K562 (cell line): ENCODE data around the gene DTX4. TPM values are rescaled to one million over a fixed set of nuclear protein-coding genes. Genes with fewer than 3 reads are reported as not detected.

Experiments used
- ATAC-seq: fragments of 200-7000 bp; cut with Tn5 transposase; 3 replicates; pipeline ENCODE4 v1.9.1; 2020; ENCODE audit warnings: moderate library complexity
- BruUV-seq: library from RNA; stranded (reverse); fragments of 400-500 nt; replicated peaks from 2 replicates; lab custom pipeline; 2021; lab: Mats Ljungman, UMichigan
- CTCF ChIA-PET: fragments of 300-600 bp; formaldehyde crosslinking; extraction: SDS; loops from one replicate; lab custom pipeline; 2021; ENCODE audit warnings: low intra/inter-chr PET ratio; lab: Yijun Ruan, JAX
- POLR2A ChIA-PET: fragments of 300-600, 350-650 bp; sonication (Branson Sonifier 250); formaldehyde crosslinking; extraction: SDS; loops from one replicate; lab custom pipeline; 2021; ENCODE audit warnings: antibody characterized with exemption, inconsistent platforms; lab: Yijun Ruan, JAX
- DNase-seq, 4 experiments: peaks; one replicate each; pipeline versions ENCODE4 v3.0.0 to v3.0.0-alpha.2; 2011 to 2018; ENCODE audit warnings: low spot score in 3 of 4, mixed read lengths in 3 of 4; ENCODE audit errors: extremely low read depth in 1 of 4
- FAIRE-seq: peaks from 2 replicates; lab custom pipeline; 2011; peaks lifted over from hg19 to GRCh38; lab: Jason Lieb, UNC
- H2AFZ ChIP-seq: 2 replicates; pipeline ENCODE4 v1.6.0; 2011; ENCODE audit warnings: low read depth, low read length, control low read depth, inconsistent platforms
- H3K27ac ChIP-seq: fragments of 200-600 bp; 3 replicates; pipeline ENCODE4 v1.8.0; 2011; ENCODE audit warnings: low read depth, mild to moderate bottlenecking, control low read depth, inconsistent platforms, low read length, moderate library complexity, mixed read lengths; ENCODE audit errors: extremely low read depth
- H3K27me3 ChIP-seq, 2 experiments: fragments of 300-600 bp in 1 of 2; 2 replicates in 1 of 2; 3 replicates in 1 of 2; pipeline versions ENCODE4 v1.6.0 to v1.8.0; 2011; ENCODE audit warnings: inconsistent platforms in 2 of 2, low read length in 2 of 2, mild to moderate bottlenecking in 1 of 2, mixed read lengths in 1 of 2, moderate library complexity in 1 of 2; ENCODE audit not compliant: control insufficient read depth in 2 of 2, insufficient read depth in 2 of 2
- H3K36me3 ChIP-seq: fragments of 300-600 bp; 3 replicates; pipeline ENCODE4 v1.8.0; 2011; ENCODE audit warnings: mild to moderate bottlenecking, low read length, inconsistent platforms; ENCODE audit not compliant: control insufficient read depth, insufficient read depth
- H3K4me1 ChIP-seq, 2 experiments: fragments of 200-600 bp in 1 of 2; replicated peaks in 1 of 2; 2 replicates in 1 of 2; 3 replicates in 1 of 2; pipeline versions ENCODE4 v1.5.1 to v1.8.0; 2011; ENCODE audit warnings: inconsistent platforms in 2 of 2, low read length in 2 of 2, mild to moderate bottlenecking in 1 of 2, mixed read lengths in 1 of 2, moderate library complexity in 1 of 2; ENCODE audit not compliant: control insufficient read depth in 2 of 2, insufficient read depth in 2 of 2
- H3K4me2 ChIP-seq: 2 replicates; pipeline ENCODE4 v1.6.1; 2011; ENCODE audit warnings: low read length, control low read depth, inconsistent platforms, mixed read lengths; ENCODE audit not compliant: insufficient read depth
- H3K4me3 ChIP-seq: fragments of 200-600 bp; sonication (generic), shearing (Covaris generic); 2 replicates; pipeline ENCODE4 v1.5.1; 2016; ENCODE audit warnings: control low read depth, inconsistent platforms
- H3K79me2 ChIP-seq: fragments of 200-600 bp; 3 replicates; pipeline ENCODE4 v1.8.0; 2011; ENCODE audit warnings: low read length, inconsistent platforms; ENCODE audit not compliant: control insufficient read depth, insufficient read depth
- H3K9ac ChIP-seq, 2 experiments: 2 replicates each; pipeline versions ENCODE4 v1.6.0 to v1.6.1; 2011; ENCODE audit warnings: low read depth in 2 of 2, low read length in 2 of 2, control low read depth in 1 of 2, inconsistent platforms in 1 of 2, mild to moderate bottlenecking in 1 of 2, mixed read lengths in 1 of 2; ENCODE audit not compliant: insufficient read depth in 1 of 2
- H3K9me1 ChIP-seq: one replicate; pipeline ENCODE4 v1.6.0; 2011; ENCODE audit warnings: inconsistent platforms, mild to moderate bottlenecking, low read length, moderate library complexity; ENCODE audit not compliant: control insufficient read depth, insufficient read depth
- H3K9me3 ChIP-seq: replicated peaks from 2 replicates; pipeline ENCODE4 v1.5.1; 2011; ENCODE audit warnings: low read depth, low read length, inconsistent platforms; ENCODE audit not compliant: control insufficient read depth, insufficient read depth
- H4K20me1 ChIP-seq: replicated peaks from 2 replicates; pipeline ENCODE4 v1.6.1; 2011; ENCODE audit warnings: low read length, inconsistent platforms, mixed read lengths; ENCODE audit not compliant: control insufficient read depth, insufficient read depth
- ETV5 ChIP-seq: sonication (generic); formaldehyde crosslinking; IDR thresholded peaks from 2 replicates; pipeline ENCODE4 v1.4.0; 2020; ENCODE audit warnings: low read depth, mild to moderate bottlenecking, missing genetic modification reagents
- HDAC3 ChIP-seq: fragments of 450-650 bp; IDR thresholded peaks from 2 replicates; pipeline ENCODE4 v1.6.1; 2018; ENCODE audit warnings: borderline replicate concordance, mild to moderate bottlenecking, moderate library complexity; ENCODE audit not compliant: partially characterized antibody
- MAFK ChIP-seq: IDR thresholded peaks from 2 replicates; pipeline ENCODE4 v1.6.1; 2011; ENCODE audit warnings: low read length, improper control_type of control experiment
- MYC ChIP-seq, 2 experiments: fragments of 250-450 bp in 1 of 2; sonication (Bioruptor Pico) in 1 of 2; IDR thresholded peaks; 2 replicates each; pipeline versions ENCODE4 v1.5.1 to v1.6.1; 2012 to 2021; ENCODE audit warnings: low read depth in 2 of 2, borderline replicate concordance in 1 of 2, improper control_type of control experiment in 1 of 2, low read length in 1 of 2, mild to moderate bottlenecking in 1 of 2, moderate library complexity in 1 of 2
- SETDB1 ChIP-seq: IDR thresholded peaks from one replicate; pipeline ENCODE4 v1.6.1; 2012; ENCODE audit warnings: low read length, control low read depth, inconsistent platforms
- SP2 ChIP-seq: IDR thresholded peaks from 2 replicates; pipeline ENCODE4 v1.6.1; 2011; ENCODE audit warnings: mild to moderate bottlenecking, low read depth, low read length, moderate library complexity; ENCODE audit not compliant: poor library complexity, severe bottlenecking; ENCODE audit errors: extremely low read depth
- TAF1 ChIP-seq: IDR thresholded peaks from 2 replicates; pipeline ENCODE4 v1.6.1; 2011; ENCODE audit warnings: mild to moderate bottlenecking, low read length, moderate library complexity; ENCODE audit not compliant: insufficient read depth, control insufficient read depth, severe bottlenecking; ENCODE audit errors: extremely low read depth
- WGBS: fragments of 100-300 bp; shearing (Covaris generic); methylation state at CpG from one replicate; pipeline ENCODE4 v1.1.6; 2016; ENCODE audit warnings: low coverage, mixed read lengths; ENCODE audit not compliant: insufficient coverage; ENCODE audit errors: missing lambda C conversion rate; 5-methylcytosine and 5-hydroxymethylcytosine counted together
- in situ Hi-C: fragments of 300-500 bp; cut with MboI; formaldehyde crosslinking; loops from 4 replicates; pipeline ENCODE4 v1.15.0; 2018; ENCODE audit warnings: inconsistent platforms, mixed read lengths
- intact Hi-C: fragments of 100-400 bp; cut with micrococcal nuclease; formaldehyde crosslinking; loops from 2 replicates; pipeline ENCODE4 v1.14.2; 2022
- polyA plus RNA-seq, 8 experiments: library from polyadenylated mRNA; depleted of rRNA in 4 of 8; stranded (reverse) in 5 of 8; unstranded in 3 of 8; fragments of >200 nt; fragmentation: Nextera tagmentation in 2 of 8; fragmentation: Illumina TruSeq in 1 of 8; extraction: Ambion mirVana in 2 of 8; extraction: Trizol in 1 of 8; gene quantifications; 2 replicates each; pipeline versions ENCODE4 v1.2.1 to v1.2.3, GENCODE V29; 2011 to 2014; ENCODE audit warnings: inconsistent platforms in 1 of 8, missing spikeins in 1 of 8
- total RNA-seq, 7 experiments: library from RNA; depleted of rRNA in 6 of 7; stranded (reverse); fragments of >200 nt in 6 of 7; fragmentation: Illumina TruSeq in 2 of 7; extraction: Trizol in 2 of 7; gene quantifications; 2 replicates each; pipeline versions ENCODE4 v1.2.1 to v1.2.3, GENCODE V29; 2011 to 2021; ENCODE audit warnings: low replicate concordance in 1 of 7
- TF ChIP-seq, protein P1 (sequence below): fragments of 200-600 bp; sonication (generic); IDR thresholded peaks from one replicate; pipeline ENCODE4 v1.6.1; 2012; ENCODE audit warnings: mild to moderate bottlenecking, low read depth, low read length, inconsistent platforms
- TF ChIP-seq, protein P2 (sequence below): fragments of 250-450 bp; sonication (Bioruptor Pico); IDR thresholded peaks from 2 replicates; pipeline ENCODE4 v1.8.0; 2022; ENCODE audit warnings: moderate library complexity, mild to moderate bottlenecking, inconsistent platforms

DTX4 gene
- total and polyA plus RNA-seq, 9 of the 15 experiments (the other 6 are each of a cell fraction or from before 2014, with no cell fraction given), result 0.03 to 0.47 (median 0.04) TPM; not detected in 4

DNA sequence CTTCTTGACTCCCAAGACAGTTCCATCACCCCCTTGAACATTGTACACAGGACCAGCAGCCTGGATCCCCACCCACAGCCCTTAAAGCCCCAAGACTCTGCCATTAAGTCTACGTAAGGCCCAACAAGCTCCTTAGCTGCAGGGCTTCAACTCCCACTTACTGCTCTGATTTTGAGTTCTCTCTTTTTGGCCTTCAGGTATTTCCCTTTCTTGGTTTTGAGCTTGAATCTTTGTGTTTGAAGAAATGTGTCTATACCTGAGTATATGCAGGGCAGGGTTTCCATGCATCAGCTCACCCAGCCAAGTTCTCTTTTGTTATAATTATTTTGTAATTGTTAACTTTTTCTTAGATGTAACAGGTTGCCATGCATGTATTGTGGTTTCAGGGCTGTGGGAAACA is 51.2 kb downstream of the DTX4 start:
- no peak for ATAC-seq
- Histone ChIP-seq H3K4me2 (no peak overlapping the region), H3K4me3 (no peak overlapping the region), H3K27me3 (no peaks in the 10 kb centered on the region), H3K9me1 (no peaks in the 10 kb centered on the region), H2AFZ (no peak overlapping the region), H3K36me3 (no peaks in the 10 kb centered on the region), H4K20me1 (no peaks in the 10 kb centered on the region), H3K4me1 (no peaks in the 10 kb centered on the region), H3K9me3 (no peaks in the 10 kb centered on the region), H3K9ac (no peak overlapping the region), H3K79me2 (no peaks in the 10 kb centered on the region), H3K27ac (no peak overlapping the region)
- FAIRE-seq, result no peak
- no peak for DNase-seq
- CTCF ChIA-PET, result no interaction called here
- POLR2A ChIA-PET, result interaction anchor here (0.7 to 1.8 kb wide), 2 partner anchors 17 to 21 kb away, joined by 3 read pairs; no protein-coding TSS in a partner anchor
- no TSS peak for BruUV-seq
- 44% methylated on average over 1 of the region's 1 CpG for WGBS
- in situ Hi-C loops, result no loop called here
- intact Hi-C loops, result no loop called here
- TF ChIP-seq TAF1 (no peak), SETDB1 (no peak), ETV5 (CRISPR knock-in tag) (no peak), MAFK (no peak), HDAC3 (no peak), SP2 (no peak), MYC (IDR thresholded peaks at IDR 0.05; ENCODE audit: low read depth, low read length) (no peak), MYC (CRISPR knock-in tag; IDR thresholded peaks at IDR 0.05; ENCODE audit: borderline replicate concordance, low read depth) (no peak)
- TF ChIP-seq, protein P1, sequence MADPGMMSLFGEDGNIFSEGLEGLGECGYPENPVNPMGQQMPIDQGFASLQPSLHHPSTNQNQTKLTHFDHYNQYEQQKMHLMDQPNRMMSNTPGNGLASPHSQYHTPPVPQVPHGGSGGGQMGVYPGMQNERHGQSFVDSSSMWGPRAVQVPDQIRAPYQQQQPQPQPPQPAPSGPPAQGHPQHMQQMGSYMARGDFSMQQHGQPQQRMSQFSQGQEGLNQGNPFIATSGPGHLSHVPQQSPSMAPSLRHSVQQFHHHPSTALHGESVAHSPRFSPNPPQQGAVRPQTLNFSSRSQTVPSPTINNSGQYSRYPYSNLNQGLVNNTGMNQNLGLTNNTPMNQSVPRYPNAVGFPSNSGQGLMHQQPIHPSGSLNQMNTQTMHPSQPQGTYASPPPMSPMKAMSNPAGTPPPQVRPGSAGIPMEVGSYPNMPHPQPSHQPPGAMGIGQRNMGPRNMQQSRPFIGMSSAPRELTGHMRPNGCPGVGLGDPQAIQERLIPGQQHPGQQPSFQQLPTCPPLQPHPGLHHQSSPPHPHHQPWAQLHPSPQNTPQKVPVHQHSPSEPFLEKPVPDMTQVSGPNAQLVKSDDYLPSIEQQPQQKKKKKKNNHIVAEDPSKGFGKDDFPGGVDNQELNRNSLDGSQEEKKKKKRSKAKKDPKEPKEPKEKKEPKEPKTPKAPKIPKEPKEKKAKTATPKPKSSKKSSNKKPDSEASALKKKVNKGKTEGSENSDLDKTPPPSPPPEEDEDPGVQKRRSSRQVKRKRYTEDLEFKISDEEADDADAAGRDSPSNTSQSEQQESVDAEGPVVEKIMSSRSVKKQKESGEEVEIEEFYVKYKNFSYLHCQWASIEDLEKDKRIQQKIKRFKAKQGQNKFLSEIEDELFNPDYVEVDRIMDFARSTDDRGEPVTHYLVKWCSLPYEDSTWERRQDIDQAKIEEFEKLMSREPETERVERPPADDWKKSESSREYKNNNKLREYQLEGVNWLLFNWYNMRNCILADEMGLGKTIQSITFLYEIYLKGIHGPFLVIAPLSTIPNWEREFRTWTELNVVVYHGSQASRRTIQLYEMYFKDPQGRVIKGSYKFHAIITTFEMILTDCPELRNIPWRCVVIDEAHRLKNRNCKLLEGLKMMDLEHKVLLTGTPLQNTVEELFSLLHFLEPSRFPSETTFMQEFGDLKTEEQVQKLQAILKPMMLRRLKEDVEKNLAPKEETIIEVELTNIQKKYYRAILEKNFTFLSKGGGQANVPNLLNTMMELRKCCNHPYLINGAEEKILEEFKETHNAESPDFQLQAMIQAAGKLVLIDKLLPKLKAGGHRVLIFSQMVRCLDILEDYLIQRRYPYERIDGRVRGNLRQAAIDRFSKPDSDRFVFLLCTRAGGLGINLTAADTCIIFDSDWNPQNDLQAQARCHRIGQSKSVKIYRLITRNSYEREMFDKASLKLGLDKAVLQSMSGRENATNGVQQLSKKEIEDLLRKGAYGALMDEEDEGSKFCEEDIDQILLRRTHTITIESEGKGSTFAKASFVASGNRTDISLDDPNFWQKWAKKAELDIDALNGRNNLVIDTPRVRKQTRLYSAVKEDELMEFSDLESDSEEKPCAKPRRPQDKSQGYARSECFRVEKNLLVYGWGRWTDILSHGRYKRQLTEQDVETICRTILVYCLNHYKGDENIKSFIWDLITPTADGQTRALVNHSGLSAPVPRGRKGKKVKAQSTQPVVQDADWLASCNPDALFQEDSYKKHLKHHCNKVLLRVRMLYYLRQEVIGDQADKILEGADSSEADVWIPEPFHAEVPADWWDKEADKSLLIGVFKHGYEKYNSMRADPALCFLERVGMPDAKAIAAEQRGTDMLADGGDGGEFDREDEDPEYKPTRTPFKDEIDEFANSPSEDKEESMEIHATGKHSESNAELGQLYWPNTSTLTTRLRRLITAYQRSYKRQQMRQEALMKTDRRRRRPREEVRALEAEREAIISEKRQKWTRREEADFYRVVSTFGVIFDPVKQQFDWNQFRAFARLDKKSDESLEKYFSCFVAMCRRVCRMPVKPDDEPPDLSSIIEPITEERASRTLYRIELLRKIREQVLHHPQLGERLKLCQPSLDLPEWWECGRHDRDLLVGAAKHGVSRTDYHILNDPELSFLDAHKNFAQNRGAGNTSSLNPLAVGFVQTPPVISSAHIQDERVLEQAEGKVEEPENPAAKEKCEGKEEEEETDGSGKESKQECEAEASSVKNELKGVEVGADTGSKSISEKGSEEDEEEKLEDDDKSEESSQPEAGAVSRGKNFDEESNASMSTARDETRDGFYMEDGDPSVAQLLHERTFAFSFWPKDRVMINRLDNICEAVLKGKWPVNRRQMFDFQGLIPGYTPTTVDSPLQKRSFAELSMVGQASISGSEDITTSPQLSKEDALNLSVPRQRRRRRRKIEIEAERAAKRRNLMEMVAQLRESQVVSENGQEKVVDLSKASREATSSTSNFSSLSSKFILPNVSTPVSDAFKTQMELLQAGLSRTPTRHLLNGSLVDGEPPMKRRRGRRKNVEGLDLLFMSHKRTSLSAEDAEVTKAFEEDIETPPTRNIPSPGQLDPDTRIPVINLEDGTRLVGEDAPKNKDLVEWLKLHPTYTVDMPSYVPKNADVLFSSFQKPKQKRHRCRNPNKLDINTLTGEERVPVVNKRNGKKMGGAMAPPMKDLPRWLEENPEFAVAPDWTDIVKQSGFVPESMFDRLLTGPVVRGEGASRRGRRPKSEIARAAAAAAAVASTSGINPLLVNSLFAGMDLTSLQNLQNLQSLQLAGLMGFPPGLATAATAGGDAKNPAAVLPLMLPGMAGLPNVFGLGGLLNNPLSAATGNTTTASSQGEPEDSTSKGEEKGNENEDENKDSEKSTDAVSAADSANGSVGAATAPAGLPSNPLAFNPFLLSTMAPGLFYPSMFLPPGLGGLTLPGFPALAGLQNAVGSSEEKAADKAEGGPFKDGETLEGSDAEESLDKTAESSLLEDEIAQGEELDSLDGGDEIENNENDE, result no peak
- TF ChIP-seq, protein P2, sequence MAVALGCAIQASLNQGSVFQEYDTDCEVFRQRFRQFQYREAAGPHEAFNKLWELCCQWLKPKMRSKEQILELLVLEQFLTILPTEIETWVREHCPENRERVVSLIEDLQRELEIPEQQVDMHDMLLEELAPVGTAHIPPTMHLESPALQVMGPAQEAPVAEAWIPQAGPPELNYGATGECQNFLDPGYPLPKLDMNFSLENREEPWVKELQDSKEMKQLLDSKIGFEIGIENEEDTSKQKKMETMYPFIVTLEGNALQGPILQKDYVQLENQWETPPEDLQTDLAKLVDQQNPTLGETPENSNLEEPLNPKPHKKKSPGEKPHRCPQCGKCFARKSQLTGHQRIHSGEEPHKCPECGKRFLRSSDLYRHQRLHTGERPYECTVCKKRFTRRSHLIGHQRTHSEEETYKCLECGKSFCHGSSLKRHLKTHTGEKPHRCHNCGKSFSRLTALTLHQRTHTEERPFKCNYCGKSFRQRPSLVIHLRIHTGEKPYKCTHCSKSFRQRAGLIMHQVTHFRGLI (CRISPR knock-in tag), result no peak
